ENCODE results near the gene PARL.

The PARL gene

DNA sequence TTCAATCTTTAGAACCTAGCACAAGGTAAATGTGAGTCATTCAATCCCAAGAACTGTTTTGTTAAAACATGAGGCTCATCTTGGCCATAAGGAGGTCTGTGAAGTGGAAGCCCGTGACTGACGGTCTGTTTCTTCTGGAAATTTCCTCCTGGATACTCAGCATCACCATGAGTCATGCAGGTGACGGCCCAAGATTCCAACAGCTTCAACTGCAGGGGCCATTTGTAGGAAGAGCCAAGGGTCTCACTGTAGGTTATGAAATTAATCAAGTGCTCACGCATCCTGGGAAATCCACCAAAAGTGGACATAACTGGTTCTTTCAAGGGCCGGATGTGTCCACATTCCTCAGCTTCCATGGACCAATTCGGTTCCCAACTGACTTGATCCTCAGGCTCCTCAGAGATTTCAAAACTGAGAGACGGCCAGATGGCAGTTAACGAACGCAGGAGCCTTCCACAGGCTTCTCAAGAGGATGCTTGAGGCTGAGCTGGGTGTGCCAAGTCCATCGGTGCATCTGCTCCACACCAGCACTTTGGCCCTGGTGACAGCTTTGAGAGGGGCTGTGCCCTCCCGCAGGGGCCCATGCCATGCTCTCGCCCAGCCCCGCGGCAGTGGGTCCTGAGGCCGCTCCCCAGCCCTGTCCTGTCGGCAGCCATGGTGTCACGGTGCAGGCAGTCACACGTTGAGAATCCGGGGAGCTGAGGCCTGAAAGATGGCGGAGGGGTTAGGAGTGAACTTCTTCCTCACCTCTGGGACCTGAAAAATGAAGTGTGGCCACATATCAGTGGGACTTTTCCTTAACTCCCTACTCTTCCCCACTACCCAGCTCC is 67.8 kb downstream of the PARL start:
- Histone ChIP-seq H3K27ac (no peak overlapping the region), H3K9me3 (ENCODE audit: low read depth, low read length) (no peaks in the 10 kb centered on the region), H3K9ac (ENCODE audit: insufficient read length) (no peak overlapping the region), H3K36me3 (ENCODE audit: insufficient read depth, low read length) (peaks cover 12% of the 10 kb centered on the region), H3K4me3 (no peak overlapping the region)
- TF ChIP-seq FOXP2 (optimal IDR thresholded peaks at IDR 0.05; ENCODE audit: control extremely low read depth, extremely low read length, insufficient read depth) (no peak), POLR2AphosphoS5 (IDR thresholded peaks at IDR 0.05; ENCODE audit: borderline replicate concordance, low read depth, low read length) (peak; percentile 7; the same call in 1 of the 2 replicates), EZH2 (IDR thresholded peaks at IDR 0.05) (no peak)
- DNase-seq (ENCODE audit: low read depth, low spot score) = no peak

- Histone ChIP-seq H3K9me3 (ENCODE audit: low read depth, low read length) (no peaks in the 10 kb centered on the region), H3K36me3 (ENCODE audit: insufficient read depth, low read length) (peaks cover 20% of the 10 kb centered on the region), H3K27ac (0 out of 2 replicates have a peak overlapping the region, but pooled peaks have one; percentile 33), H3K9ac (ENCODE audit: insufficient read length) (no peak overlapping the region), H3K4me3 (no peak overlapping the region)
- no peak for DNase-seq (ENCODE audit: low read depth, low spot score)
- no peak for TF ChIP-seq EZH2 (IDR thresholded peaks at IDR 0.05)
- TF ChIP-seq FOXP2 (optimal IDR thresholded peaks at IDR 0.05; ENCODE audit: control extremely low read depth, extremely low read length, insufficient read depth) = no peak
- TF ChIP-seq POLR2AphosphoS5 (IDR thresholded peaks at IDR 0.05; ENCODE audit: borderline replicate concordance, low read depth, low read length) = no peak
These were observed 68.7 kb downstream of the PARL start for GRCh38 chr3:183815951-183816475.

GRCh38 chr3:183815563-183815940 is 69.1 kb downstream of the PARL start:
- no peak for DNase-seq (ENCODE audit: low read depth, low spot score)
- no peak overlapping the region for H3K9ac ChIP-seq (ENCODE audit: insufficient read length)
- peaks cover 24% of the 10 kb centered on the region for H3K36me3 ChIP-seq (ENCODE audit: insufficient read depth, low read length)
- H3K27ac ChIP-seq = no peak overlapping the region
- H3K4me3 ChIP-seq = no peak overlapping the region
- H3K9me3 ChIP-seq (ENCODE audit: low read depth, low read length) = no peaks in the 10 kb centered on the region
- TF ChIP-seq EZH2 (IDR thresholded peaks at IDR 0.05) (no peak), POLR2AphosphoS5 (IDR thresholded peaks at IDR 0.05; ENCODE audit: borderline replicate concordance, low read depth, low read length) (no peak), FOXP2 (optimal IDR thresholded peaks at IDR 0.05; ENCODE audit: control extremely low read depth, extremely low read length, insufficient read depth) (no peak)

DNA sequence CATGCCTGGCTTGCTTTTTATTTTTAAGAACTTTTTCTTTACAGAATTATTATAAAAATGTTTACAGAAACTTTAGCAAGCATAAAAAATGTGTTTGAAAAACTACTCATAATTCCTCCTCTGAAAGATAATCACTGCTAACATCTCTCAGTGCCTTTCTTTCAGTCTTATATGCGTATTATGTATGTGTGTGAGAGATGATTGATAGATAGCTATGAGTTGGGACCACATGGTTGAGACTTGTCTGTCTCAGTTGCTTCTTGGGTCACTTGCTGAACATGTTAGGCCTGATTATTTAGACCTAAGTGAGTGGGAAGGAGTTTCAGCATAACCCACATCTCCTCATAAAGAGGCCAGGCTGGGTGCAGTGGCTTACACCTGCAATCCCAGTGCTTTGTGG is 70.4 kb downstream of the PARL start:
- no peak overlapping the region for H3K27ac ChIP-seq
- no peak overlapping the region for H3K4me3 ChIP-seq
- H3K9ac ChIP-seq (ENCODE audit: insufficient read length) = no peak overlapping the region
- peaks cover 37% of the 10 kb centered on the region for H3K36me3 ChIP-seq (ENCODE audit: insufficient read depth, low read length)
- no peaks in the 10 kb centered on the region for H3K9me3 ChIP-seq (ENCODE audit: low read depth, low read length)
- TF ChIP-seq POLR2AphosphoS5 (IDR thresholded peaks at IDR 0.05; ENCODE audit: borderline replicate concordance, low read depth, low read length) (no peak), EZH2 (IDR thresholded peaks at IDR 0.05) (no peak), FOXP2 (optimal IDR thresholded peaks at IDR 0.05; ENCODE audit: control extremely low read depth, extremely low read length, insufficient read depth) (no peak)
- no peak for DNase-seq (ENCODE audit: low read depth, low spot score)

DNA sequence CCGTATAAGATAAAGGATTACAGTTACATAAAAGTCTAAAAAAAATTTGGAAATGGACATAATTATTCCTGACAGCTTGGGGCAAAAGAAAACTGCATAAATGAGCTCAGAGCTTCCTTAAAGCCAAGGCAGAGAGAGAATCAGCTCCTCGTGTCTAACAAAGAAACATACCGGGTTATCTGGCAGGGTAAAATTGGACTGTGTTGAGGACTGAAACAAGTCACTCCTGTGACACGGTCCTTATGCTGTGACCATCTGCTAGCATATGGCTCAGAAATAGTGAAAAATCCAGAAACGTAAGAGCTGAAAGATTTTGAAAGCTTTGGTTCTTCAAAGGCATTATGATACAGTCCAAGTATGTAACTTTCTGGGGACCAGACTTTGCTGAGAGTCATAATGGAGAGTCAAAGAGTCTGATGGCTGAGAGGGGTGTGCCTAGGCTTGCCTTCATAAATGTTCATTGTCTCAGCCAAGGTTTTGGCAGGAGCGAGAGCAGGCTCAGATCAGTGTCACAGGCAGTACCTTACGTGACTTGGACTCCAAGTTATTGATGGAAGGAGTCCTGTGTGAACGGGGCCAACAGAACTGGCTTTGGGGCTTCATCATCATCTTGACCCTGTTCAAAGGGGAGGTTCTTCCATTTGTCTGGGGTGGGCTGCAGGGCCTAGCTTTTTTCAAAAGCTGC is 71.8 kb downstream of the PARL start:
- peaks cover 49% of the 10 kb centered on the region for H3K36me3 ChIP-seq (ENCODE audit: insufficient read depth, low read length)
- H3K27ac ChIP-seq = peak overlapping the region; percentile 1; the same call in 1 of the 2 replicates
- H3K9me3 ChIP-seq (ENCODE audit: low read depth, low read length) = no peaks in the 10 kb centered on the region
- no peak overlapping the region for H3K9ac ChIP-seq (ENCODE audit: insufficient read length)
- no peak for DNase-seq (ENCODE audit: low read depth, low spot score)
- TF ChIP-seq EZH2 (IDR thresholded peaks at IDR 0.05) = no peak
- H3K4me3 ChIP-seq = no peak overlapping the region

DNA sequence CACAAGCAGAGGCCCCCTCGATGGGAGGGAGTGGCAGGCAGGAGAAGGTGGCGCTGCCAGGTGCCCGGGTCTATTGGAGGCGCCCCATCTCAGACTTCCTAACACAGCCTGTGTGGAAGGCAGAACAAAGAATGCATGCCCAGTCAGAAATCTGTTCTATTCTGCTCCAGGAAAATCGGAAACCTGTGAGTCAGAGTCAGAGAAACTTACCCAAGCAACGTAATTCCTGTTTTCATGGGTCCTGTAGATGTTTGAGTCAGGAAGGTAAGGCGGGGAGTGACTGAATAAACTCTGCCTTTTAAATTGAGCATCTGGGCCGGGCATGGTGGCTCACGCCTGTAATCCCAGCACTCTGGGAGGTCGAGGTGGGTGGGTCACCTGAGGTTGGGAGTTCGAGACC is 73.0 kb downstream of the PARL start:
- H3K27ac ChIP-seq = no peak overlapping the region
- TF ChIP-seq EZH2 (IDR thresholded peaks at IDR 0.05) (no peak), FOXP2 (optimal IDR thresholded peaks at IDR 0.05; ENCODE audit: control extremely low read depth, extremely low read length, insufficient read depth) (no peak), POLR2AphosphoS5 (IDR thresholded peaks at IDR 0.05; ENCODE audit: borderline replicate concordance, low read depth, low read length) (no peak)
- no peaks in the 10 kb centered on the region for H3K9me3 ChIP-seq (ENCODE audit: low read depth, low read length)
- H3K9ac ChIP-seq (ENCODE audit: insufficient read length) = no peak overlapping the region
- no peak overlapping the region for H3K4me3 ChIP-seq
- DNase-seq (ENCODE audit: low read depth, low spot score) = no peak
- H3K36me3 ChIP-seq (ENCODE audit: insufficient read depth, low read length) = peaks cover 62% of the 10 kb centered on the region

DNA sequence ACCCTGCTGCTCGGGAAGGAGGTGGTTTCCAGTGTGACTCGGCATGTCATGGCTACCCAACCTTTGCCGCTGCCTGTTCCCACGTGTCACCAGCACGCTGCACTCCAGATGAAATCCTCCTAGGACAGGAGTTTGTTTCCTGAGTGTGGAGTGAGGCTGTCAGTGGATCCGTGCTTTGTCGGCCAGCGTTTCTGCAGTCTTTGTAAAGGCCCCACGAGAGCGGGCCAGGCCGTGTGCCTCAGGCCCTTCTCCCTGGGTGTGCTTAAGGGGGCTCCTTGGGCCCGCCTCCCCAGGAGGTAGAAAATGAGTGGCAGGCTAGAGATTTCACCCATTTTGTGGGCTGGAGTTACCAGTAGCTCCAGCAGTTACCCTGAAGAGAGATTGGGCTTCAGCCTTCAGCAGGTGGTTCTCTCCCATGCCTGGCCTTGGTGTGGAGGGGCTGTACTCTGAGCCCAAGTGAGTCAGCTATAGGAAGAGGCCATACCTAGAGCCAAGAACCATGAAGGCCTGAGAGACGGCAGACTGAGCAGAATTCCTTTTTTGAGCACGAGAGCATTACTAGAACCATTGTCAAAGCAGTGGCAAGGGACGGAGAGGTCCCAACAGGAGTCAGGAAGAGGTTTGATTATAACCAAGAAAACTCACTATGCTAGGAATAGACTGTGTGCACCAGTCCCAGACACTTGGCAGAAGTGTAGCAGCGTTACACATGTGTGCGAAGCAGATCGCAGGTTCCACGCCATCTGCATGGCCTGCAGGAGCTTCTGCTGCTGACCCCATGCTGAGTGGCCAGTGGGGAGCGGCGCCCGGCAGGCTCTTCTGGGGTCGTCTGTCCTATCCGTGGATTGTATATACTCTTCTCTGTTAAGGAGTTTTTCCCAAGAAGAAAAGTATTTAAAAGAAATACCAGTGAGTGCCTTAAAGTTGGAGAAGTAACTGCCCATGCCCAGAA is 73.8 kb downstream of the PARL start:
- no peak for DNase-seq (ENCODE audit: low read depth, low spot score)
- Histone ChIP-seq H3K36me3 (ENCODE audit: insufficient read depth, low read length) (peaks cover 65% of the 10 kb centered on the region), H3K9ac (ENCODE audit: insufficient read length) (no peak overlapping the region), H3K9me3 (ENCODE audit: low read depth, low read length) (no peaks in the 10 kb centered on the region), H3K4me3 (no peak overlapping the region), H3K27ac (no peak overlapping the region)
- TF ChIP-seq POLR2AphosphoS5 (IDR thresholded peaks at IDR 0.05; ENCODE audit: borderline replicate concordance, low read depth, low read length) (no peak), FOXP2 (optimal IDR thresholded peaks at IDR 0.05; ENCODE audit: control extremely low read depth, extremely low read length, insufficient read depth) (no peak), EZH2 (IDR thresholded peaks at IDR 0.05) (no peak)

DNA sequence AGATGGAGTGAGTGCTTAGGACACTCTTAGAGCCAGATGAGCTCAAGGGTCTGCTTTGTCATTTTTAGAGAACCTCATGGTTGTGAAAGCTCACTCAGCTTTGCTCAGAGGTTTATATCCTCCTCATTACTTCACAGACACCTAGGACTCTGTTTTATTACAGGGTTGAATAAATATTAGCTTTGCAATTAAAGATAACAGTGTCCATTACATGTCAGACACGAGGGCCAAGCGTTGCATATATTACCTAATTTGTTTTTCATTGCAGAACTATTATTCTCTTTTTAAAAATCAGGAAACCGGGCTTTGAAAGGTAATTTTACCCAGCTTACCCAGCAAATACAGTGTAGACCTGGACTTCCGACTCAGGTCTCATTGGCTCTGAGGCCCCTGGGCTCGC is 75.4 kb downstream of the PARL start:
- Histone ChIP-seq H3K4me3 (no peak overlapping the region), H3K9me3 (ENCODE audit: low read depth, low read length) (no peaks in the 10 kb centered on the region), H3K36me3 (ENCODE audit: insufficient read depth, low read length) (peaks cover 79% of the 10 kb centered on the region), H3K27ac (no peak overlapping the region), H3K9ac (ENCODE audit: insufficient read length) (no peak overlapping the region)
- DNase-seq (ENCODE audit: low read depth, low spot score) = no peak
- TF ChIP-seq FOXP2 (optimal IDR thresholded peaks at IDR 0.05; ENCODE audit: control extremely low read depth, extremely low read length, insufficient read depth) (no peak), POLR2AphosphoS5 (IDR thresholded peaks at IDR 0.05; ENCODE audit: borderline replicate concordance, low read depth, low read length) (no peak), EZH2 (IDR thresholded peaks at IDR 0.05) (no peak)
